ENCODE data around the gene RTN4R. TPM values are rescaled to one million over a fixed set of nuclear protein-coding genes. Genes with fewer than 3 reads are reported as not detected.

The RTN4R gene
- total RNA-seq, 2 experiments from 2014 or later = 3.1 to 4.0 TPM

- DNase-seq = no peak
- Mint-ChIP-seq H3K27me3 (no peaks in the 10 kb centered on the region), H3K9me3 (no peaks in the 10 kb centered on the region), H3K36me3 (ENCODE audit: low read depth) (no peaks in the 10 kb centered on the region), H3K4me1 (peaks cover 37% of the 10 kb centered on the region), H3K4me3 (no peak overlapping the region), H3K27ac (no peak overlapping the region)
- ChIA-PET CTCF (interaction anchor here (1.0 kb wide), 1 partner anchor 9 kb away, joined by 5 read pairs; no protein-coding TSS in a partner anchor), POLR2A (no interaction called here)
These were observed 21.1 kb downstream of the RTN4R start for GRCh38 chr22:20247010-20247505.

GRCh38 chr22:20246368-20247009, 21.6 kb downstream of the RTN4R start:
- no peaks in the 10 kb centered on the region for H3K9me3 Mint-ChIP-seq
- H3K4me1 Mint-ChIP-seq = peaks cover 37% of the 10 kb centered on the region
- DNase-seq = no peak
- ChIA-PET POLR2A (no interaction called here), CTCF (interaction anchor here (1.0 kb wide), 2 partner anchors 8 to 89 kb away, joined by 3 to 5 read pairs; no protein-coding TSS in a partner anchor)
- no peaks in the 10 kb centered on the region for H3K27me3 Mint-ChIP-seq
- H3K4me3 Mint-ChIP-seq = no peak overlapping the region
- H3K27ac Mint-ChIP-seq = no peak overlapping the region
- no peaks in the 10 kb centered on the region for H3K36me3 Mint-ChIP-seq (ENCODE audit: low read depth)

GRCh38 chr22:20245577-20246367, 22.3 kb downstream of the RTN4R start:
- Mint-ChIP-seq H3K27me3 (no peaks in the 10 kb centered on the region), H3K36me3 (ENCODE audit: low read depth) (no peaks in the 10 kb centered on the region), H3K4me3 (no peak overlapping the region), H3K4me1 (peaks cover 37% of the 10 kb centered on the region), H3K27ac (peak overlapping the region; percentile 92), H3K9me3 (no peaks in the 10 kb centered on the region)
- DNase-seq = no peak
- CTCF ChIA-PET = interaction anchor here (1.0 kb wide), 1 partner anchor 89 kb away, joined by 3 read pairs; no protein-coding TSS in a partner anchor
- POLR2A ChIA-PET = no interaction called here

GRCh38 chr22:20244691-20245576, 23.2 kb downstream of the RTN4R start:
- CTCF ChIA-PET = interaction anchor here (0.7 to 0.8 kb wide), 2 partner anchors 63 to 88 kb away, joined by 3 read pairs; no protein-coding TSS in a partner anchor
- Mint-ChIP-seq H3K9me3 (no peaks in the 10 kb centered on the region), H3K27me3 (no peaks in the 10 kb centered on the region), H3K4me1 (peaks cover 37% of the 10 kb centered on the region), H3K36me3 (ENCODE audit: low read depth) (no peaks in the 10 kb centered on the region), H3K27ac (peak overlapping the region; percentile 92), H3K4me3 (peak overlapping the region; percentile 2)
- POLR2A ChIA-PET = no interaction called here
- peak; percentile 59 for DNase-seq

- Mint-ChIP-seq H3K4me1 (peaks cover 42% of the 10 kb centered on the region), H3K36me3 (ENCODE audit: low read depth) (no peaks in the 10 kb centered on the region), H3K4me3 (no peak overlapping the region), H3K27me3 (no peaks in the 10 kb centered on the region), H3K9me3 (no peaks in the 10 kb centered on the region), H3K27ac (peak overlapping the region; percentile 92)
- POLR2A ChIA-PET = no interaction called here
- CTCF ChIA-PET = interaction anchor here (1.0 kb wide), 1 partner anchor 13 kb away, joined by 3 read pairs; no protein-coding TSS in a partner anchor
- DNase-seq = no peak
These were observed 23.9 kb downstream of the RTN4R start for GRCh38 chr22:20244250-20244648.

- no peaks in the 10 kb centered on the region for H3K36me3 Mint-ChIP-seq (ENCODE audit: low read depth)
- CTCF ChIA-PET = interaction anchor here (1.0 kb wide), 1 partner anchor 13 kb away, joined by 3 read pairs; no protein-coding TSS in a partner anchor
- H3K4me1 Mint-ChIP-seq = peaks cover 42% of the 10 kb centered on the region
- H3K4me3 Mint-ChIP-seq = peak overlapping the region; percentile 51
- POLR2A ChIA-PET = no interaction called here
- DNase-seq = peak; percentile 75
- H3K27ac Mint-ChIP-seq = peak overlapping the region; percentile 91
- H3K27me3 Mint-ChIP-seq = no peaks in the 10 kb centered on the region
- no peaks in the 10 kb centered on the region for H3K9me3 Mint-ChIP-seq
These were observed 24.4 kb downstream of the RTN4R start for GRCh38 chr22:20243537-20244249.

GRCh38 chr22:20243176-20243536, 25.0 kb downstream of the RTN4R start:
- Mint-ChIP-seq H3K4me1 (peaks cover 44% of the 10 kb centered on the region), H3K4me3 (peak overlapping the region; percentile 51), H3K9me3 (no peaks in the 10 kb centered on the region), H3K27me3 (no peaks in the 10 kb centered on the region), H3K36me3 (ENCODE audit: low read depth) (no peaks in the 10 kb centered on the region), H3K27ac (peak overlapping the region; percentile 91)
- POLR2A ChIA-PET = no interaction called here
- DNase-seq = no peak
- CTCF ChIA-PET = interaction anchor here (1.0 to 1.3 kb wide), 2 partner anchors 11 to 12 kb away, joined by 3 read pairs; no protein-coding TSS in a partner anchor

- Mint-ChIP-seq H3K27ac (peak overlapping the region; percentile 91), H3K27me3 (no peaks in the 10 kb centered on the region), H3K9me3 (no peaks in the 10 kb centered on the region), H3K36me3 (ENCODE audit: low read depth) (no peaks in the 10 kb centered on the region), H3K4me3 (peak overlapping the region; percentile 51), H3K4me1 (peaks cover 49% of the 10 kb centered on the region)
- peak; percentile 17 for DNase-seq
- CTCF ChIA-PET = interaction anchor here (1.3 kb wide), 1 partner anchor 11 kb away, joined by 3 read pairs; no protein-coding TSS in a partner anchor
- POLR2A ChIA-PET = no interaction called here
These were observed 25.5 kb downstream of the RTN4R start for GRCh38 chr22:20242393-20243175.

DNA sequence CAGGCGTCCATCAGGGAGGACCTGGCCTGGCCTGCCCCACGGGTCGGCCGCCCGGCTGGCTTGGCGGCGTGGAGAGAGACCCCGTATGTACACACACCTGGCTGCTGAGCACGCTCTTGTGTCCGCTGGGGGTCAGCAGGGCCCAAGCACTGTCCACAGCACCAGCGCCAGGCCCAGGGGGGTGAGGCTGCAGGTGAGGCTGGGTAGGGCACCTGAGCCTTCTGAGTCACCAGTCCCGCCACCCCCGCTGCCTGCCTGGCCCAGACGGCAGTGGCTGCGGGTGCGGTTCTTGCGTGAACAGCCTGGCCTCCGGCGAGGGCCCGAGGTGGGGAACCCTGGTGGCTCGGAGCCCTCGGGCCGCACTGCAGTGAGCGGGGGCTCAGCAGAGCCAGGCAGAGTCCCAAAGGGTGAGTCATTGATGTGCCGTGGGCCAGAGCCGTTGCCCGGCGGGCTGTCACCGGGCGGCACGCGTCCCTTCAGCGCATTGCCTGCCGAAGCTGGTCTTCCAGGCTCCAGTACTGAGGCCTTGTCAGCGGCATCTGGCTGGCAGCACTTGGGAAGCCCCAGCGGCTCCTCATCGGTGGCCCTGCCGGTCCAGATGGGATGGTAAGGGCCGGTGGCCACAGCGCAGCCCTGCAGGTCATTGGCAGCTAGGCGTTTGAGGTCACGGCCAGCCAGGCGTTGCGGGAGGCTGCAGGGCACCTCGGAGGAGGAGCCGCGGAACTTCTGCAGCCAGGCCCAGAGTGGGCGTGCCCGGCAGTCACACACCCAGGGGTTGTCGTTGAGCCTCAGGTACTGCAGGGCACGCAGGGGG, 26.3 kb downstream of the RTN4R start:
- H3K4me3 Mint-ChIP-seq = no peak overlapping the region
- no peaks in the 10 kb centered on the region for H3K36me3 Mint-ChIP-seq (ENCODE audit: low read depth)
- ChIA-PET CTCF (interaction anchor here (1.3 to 1.6 kb wide), 2 partner anchors 10 to 17 kb away, joined by 3 to 4 read pairs; no protein-coding TSS in a partner anchor), POLR2A (no interaction called here)
- H3K4me1 Mint-ChIP-seq = peaks cover 52% of the 10 kb centered on the region
- peak overlapping the region; percentile 91 for H3K27ac Mint-ChIP-seq
- no peak for DNase-seq
- H3K27me3 Mint-ChIP-seq = no peaks in the 10 kb centered on the region
- no peaks in the 10 kb centered on the region for H3K9me3 Mint-ChIP-seq

GRCh38 chr22:20240900-20241299, 27.2 kb downstream of the RTN4R start:
- H3K4me1 Mint-ChIP-seq = peaks cover 53% of the 10 kb centered on the region
- no peak overlapping the region for H3K4me3 Mint-ChIP-seq
- H3K9me3 Mint-ChIP-seq = no peaks in the 10 kb centered on the region
- H3K27me3 Mint-ChIP-seq = no peaks in the 10 kb centered on the region
- POLR2A ChIA-PET = no interaction called here
- CTCF ChIA-PET = interaction anchor here (1.6 kb wide), 1 partner anchor 18 kb away, joined by 4 read pairs; no protein-coding TSS in a partner anchor
- DNase-seq = no peak
- H3K27ac Mint-ChIP-seq = peak overlapping the region; percentile 19
- no peaks in the 10 kb centered on the region for H3K36me3 Mint-ChIP-seq (ENCODE audit: low read depth)

- no peak for DNase-seq
- ChIA-PET CTCF (interaction anchor here (1.6 kb wide), 1 partner anchor 18 kb away, joined by 4 read pairs; no protein-coding TSS in a partner anchor), POLR2A (no interaction called here)
- peak overlapping the region; percentile 38 for H3K27ac Mint-ChIP-seq
- H3K4me3 Mint-ChIP-seq = no peak overlapping the region
- H3K9me3 Mint-ChIP-seq = no peaks in the 10 kb centered on the region
- H3K27me3 Mint-ChIP-seq = no peaks in the 10 kb centered on the region
- H3K4me1 Mint-ChIP-seq = peaks cover 48% of the 10 kb centered on the region
- H3K36me3 Mint-ChIP-seq (ENCODE audit: low read depth) = no peaks in the 10 kb centered on the region
These were observed 27.7 kb downstream of the RTN4R start for GRCh38 chr22:20240447-20240764.

All from activated CD4-positive, alpha-beta T cell treated with anti-CD3 and anti-CD28 coated beads, Interleukin-2, amount 10 ng/mL, durations not matched to agents 7 days and 5 days (primary cell).